ENCODE measurements around the gene PAPSS2.

GRCh38 chr10:87669752-87670151, 10.1 kb downstream of the PAPSS2 start:
- TF ChIP-seq, protein P1, sequence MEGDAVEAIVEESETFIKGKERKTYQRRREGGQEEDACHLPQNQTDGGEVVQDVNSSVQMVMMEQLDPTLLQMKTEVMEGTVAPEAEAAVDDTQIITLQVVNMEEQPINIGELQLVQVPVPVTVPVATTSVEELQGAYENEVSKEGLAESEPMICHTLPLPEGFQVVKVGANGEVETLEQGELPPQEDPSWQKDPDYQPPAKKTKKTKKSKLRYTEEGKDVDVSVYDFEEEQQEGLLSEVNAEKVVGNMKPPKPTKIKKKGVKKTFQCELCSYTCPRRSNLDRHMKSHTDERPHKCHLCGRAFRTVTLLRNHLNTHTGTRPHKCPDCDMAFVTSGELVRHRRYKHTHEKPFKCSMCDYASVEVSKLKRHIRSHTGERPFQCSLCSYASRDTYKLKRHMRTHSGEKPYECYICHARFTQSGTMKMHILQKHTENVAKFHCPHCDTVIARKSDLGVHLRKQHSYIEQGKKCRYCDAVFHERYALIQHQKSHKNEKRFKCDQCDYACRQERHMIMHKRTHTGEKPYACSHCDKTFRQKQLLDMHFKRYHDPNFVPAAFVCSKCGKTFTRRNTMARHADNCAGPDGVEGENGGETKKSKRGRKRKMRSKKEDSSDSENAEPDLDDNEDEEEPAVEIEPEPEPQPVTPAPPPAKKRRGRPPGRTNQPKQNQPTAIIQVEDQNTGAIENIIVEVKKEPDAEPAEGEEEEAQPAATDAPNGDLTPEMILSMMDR (IDR thresholded peaks at IDR 0.05) = no peak
- no peak for TF ChIP-seq POLR2A (IDR thresholded peaks at IDR 0.05)
